ENCODE data around the gene SCYL1.
"Not testable (repeated sequence)": the region's sequence is repeated elsewhere in the genome, so short reads cannot be mapped to it uniquely, and the experiment has no call there.

The SCYL1 gene

DNA sequence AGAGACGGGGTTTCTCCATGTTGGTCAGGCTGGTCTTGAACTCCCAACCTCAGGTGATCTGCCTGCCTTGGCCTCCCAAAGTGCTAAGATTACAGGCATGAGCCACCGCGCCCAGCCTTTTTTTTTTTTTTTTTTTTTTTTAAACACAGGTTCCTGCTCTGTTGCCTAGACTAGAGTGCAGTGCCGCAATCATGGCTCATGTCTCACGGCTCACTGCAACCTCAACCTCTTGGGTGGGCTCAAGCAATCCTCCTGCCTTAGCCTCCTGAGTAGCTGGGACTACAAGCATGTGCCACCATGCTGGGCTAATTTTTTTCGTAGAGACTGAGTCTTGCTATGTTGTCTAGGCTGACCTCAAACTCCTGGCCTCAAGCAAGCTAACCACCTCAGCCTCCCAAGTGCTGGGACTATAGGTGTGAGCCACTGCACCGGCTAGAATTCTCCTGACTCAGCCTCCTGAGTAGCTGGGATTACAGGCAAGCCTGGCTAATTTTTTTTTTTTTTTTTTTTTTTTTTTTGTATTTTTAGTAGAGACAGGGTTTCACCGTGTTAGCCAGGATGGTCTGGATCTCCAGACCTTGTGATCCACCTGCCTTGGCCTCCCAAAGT, 5.8 kb upstream of the SCYL1 start:
- H3K9ac ChIP-seq (ENCODE audit: low read length); H3K27me3 ChIP-seq (ENCODE audit: control insufficient read depth in 1 of 2, insufficient read depth in 2 of 2, low read length in 2 of 2); H3K4me3 ChIP-seq (ENCODE audit: low read depth in 1 of 2, low read length in 2 of 2); H3K27ac ChIP-seq (ENCODE audit: low read depth, low read length); H3K9me3 ChIP-seq (ENCODE audit: low read length); H3K36me3 ChIP-seq (ENCODE audit: insufficient read depth, low read length); H3K4me1 ChIP-seq (ENCODE audit: insufficient read depth, low read length): not testable (repeated sequence)

DNA sequence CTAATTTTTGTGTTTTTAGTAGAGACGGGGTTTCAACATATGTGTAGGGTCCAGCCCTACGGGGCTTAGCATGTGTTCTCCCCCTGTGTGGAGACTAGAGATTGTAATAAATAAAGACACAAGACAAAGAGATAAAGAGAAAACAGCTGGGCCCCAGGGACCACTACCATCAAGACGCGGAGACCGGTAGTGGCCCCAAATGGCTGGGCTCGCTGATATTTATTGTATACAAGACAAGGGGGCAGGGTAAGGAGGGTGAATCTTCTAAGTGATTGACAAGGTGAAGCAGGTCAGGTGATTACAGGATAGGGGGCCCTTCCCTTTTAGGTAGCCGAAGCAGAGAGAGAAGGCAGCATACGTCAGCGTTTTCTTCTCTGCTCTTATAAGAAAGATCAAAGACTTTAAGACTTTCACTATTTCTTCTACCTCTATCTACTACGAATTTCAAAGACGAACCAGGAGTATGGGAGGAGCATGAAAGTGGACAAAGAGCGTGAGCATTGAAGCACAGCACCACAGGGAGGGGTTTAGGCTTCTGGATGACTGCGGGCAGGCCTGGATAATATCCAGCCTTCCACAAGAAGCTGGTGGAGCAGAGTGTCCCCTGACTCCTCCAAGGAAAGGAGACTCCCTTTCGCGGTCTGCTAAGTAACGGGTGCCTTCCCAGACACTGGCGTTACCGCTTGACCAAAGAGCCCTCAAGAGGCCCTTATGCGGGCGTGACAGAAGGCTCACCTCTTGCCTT, 2.9 kb upstream of the SCYL1 start:
- not testable (repeated sequence) for H3K4me3 ChIP-seq (ENCODE audit: low read depth in 1 of 2, low read length in 2 of 2); H3K27ac ChIP-seq (ENCODE audit: low read depth, low read length); H3K27me3 ChIP-seq (ENCODE audit: control insufficient read depth in 1 of 2, insufficient read depth in 2 of 2, low read length in 2 of 2); H3K9me3 ChIP-seq (ENCODE audit: low read length); H3K36me3 ChIP-seq (ENCODE audit: insufficient read depth, low read length); H3K9ac ChIP-seq (ENCODE audit: low read length)
- H3K4me1 ChIP-seq (ENCODE audit: insufficient read depth, low read length): peaks cover 20% of the 10 kb centered on the region

DNA sequence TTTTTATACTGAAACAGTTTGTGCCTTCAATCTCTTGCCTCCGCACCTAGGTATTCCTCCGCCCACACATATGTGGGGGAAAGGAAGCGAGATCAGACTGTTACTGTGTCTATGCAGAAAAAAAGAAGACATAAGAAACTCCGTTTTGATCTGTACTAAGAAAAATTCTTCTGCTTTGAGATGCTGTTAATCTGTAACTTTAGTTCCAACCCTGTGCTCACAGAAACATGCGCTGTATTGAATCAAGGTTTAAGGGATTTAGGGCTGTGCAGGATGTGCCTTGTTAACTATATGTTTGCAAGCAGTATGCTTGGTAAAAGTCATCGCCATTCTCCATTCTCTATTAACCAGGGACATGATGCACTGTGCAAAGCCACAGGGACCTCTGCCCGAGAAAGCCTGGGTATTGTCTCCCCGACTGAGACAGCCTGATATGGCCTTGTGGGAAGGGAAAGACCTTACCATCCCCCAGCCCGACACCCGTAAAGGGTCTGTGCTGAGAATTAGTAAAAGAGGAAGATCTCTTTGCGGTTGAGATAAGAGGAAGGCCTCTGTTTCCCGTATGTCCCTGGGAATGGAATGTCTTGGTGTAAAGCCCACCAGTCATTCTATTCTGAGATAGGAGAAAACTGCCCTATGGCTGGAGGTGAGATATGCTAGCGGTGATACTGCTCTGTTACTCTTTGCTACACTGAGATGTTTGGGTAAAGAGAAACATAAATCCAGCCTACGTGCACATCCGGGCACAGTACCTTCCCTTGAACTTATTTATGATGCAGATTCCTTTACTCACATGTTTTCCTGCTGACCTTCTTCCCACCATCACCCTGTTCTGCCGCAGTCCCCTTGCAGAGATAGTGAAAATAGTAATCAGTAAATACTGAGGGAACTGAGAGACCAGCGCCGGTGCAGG, 1.9 kb upstream of the SCYL1 start:
- peaks cover 12% of the 10 kb centered on the region for H3K36me3 ChIP-seq (ENCODE audit: insufficient read depth, low read length)
- H3K27me3 ChIP-seq (ENCODE audit: control insufficient read depth in 1 of 2, insufficient read depth in 2 of 2, low read length in 2 of 2); H3K4me3 ChIP-seq (ENCODE audit: low read depth in 1 of 2, low read length in 2 of 2); H3K27ac ChIP-seq (ENCODE audit: low read depth, low read length); H3K9me3 ChIP-seq (ENCODE audit: low read length); H3K9ac ChIP-seq (ENCODE audit: low read length): not testable (repeated sequence)
- peaks cover 20% of the 10 kb centered on the region for H3K4me1 ChIP-seq (ENCODE audit: insufficient read depth, low read length)

DNA sequence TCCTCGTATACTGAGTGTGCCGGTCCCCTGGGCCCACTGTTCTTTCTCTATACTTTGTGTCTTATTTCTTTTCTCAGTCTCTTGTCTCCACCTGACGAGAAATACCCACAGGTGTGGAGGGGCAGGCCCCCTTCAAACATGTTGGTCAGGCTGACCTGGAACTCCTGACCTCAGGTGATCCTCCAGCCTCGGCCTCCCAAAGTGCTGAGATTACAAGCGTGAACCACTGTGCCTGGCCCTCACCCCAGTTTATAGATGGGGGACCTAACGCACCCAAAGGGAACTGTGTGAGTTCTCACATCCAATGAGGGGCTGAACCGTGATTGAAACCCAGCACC, 1.3 kb upstream of the SCYL1 start:
- Histone ChIP-seq H3K36me3 (ENCODE audit: insufficient read depth, low read length) (peaks cover 12% of the 10 kb centered on the region), H3K4me3 (ENCODE audit: low read depth in 1 of 2, low read length in 2 of 2) (peak overlapping the region in 1 of 2 donors; percentile 52), H3K4me1 (ENCODE audit: insufficient read depth, low read length) (peaks cover 20% of the 10 kb centered on the region), H3K27ac (ENCODE audit: low read depth, low read length) (peak overlapping the region; percentile 68)
- not testable (repeated sequence) for H3K9me3 ChIP-seq (ENCODE audit: low read length); H3K27me3 ChIP-seq (ENCODE audit: control insufficient read depth in 1 of 2, insufficient read depth in 2 of 2, low read length in 2 of 2); H3K9ac ChIP-seq (ENCODE audit: low read length)

DNA sequence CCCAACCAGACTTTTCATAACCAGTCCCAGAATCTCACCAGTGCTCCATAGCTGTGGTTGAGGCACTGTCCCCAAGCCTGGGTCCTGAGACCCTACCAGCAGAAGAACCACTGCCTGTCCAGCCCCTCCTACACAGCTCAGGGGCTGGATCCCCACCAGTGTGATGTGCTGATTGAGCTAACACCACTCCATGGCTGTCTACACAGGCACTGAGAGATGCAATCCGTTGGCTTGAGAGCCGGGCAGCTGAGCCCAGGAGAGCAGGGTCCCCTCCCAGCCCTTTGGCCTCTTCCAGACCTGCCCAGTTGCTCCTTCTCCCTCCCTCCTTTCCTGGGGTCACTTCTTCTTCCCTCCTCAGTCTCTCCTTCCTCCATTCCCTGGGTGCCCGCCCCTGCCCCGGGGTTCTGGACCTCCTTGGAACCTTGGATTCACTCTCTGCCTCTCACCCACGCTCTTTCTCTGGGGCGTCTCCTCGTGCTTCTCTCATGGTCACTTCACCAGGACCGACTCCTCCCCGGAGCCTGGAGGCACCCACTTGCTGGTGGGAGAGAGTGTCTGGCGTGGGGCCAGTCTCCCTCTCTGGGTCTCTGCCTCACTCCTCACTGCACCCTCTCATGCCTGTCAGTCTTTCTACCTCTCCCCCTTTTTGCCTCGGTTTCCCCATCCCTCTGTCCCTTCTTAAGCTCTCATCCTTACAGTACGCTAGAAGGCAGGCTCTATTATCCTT, 706 bp upstream of the SCYL1 start:
- peaks cover 12% of the 10 kb centered on the region for H3K36me3 ChIP-seq (ENCODE audit: insufficient read depth, low read length)
- peak overlapping the region; percentile 68 for H3K27ac ChIP-seq (ENCODE audit: low read depth, low read length)
- H3K4me3 ChIP-seq (ENCODE audit: low read depth in 1 of 2, low read length in 2 of 2): peak overlapping the region; percentile 21 to 52
- H3K9ac ChIP-seq (ENCODE audit: low read length): peak overlapping the region; percentile 11
- no peaks in the 10 kb centered on the region for H3K9me3 ChIP-seq (ENCODE audit: low read length)
- H3K27me3 ChIP-seq (ENCODE audit: control insufficient read depth in 1 of 2, insufficient read depth in 2 of 2, low read length in 2 of 2): no peaks in the 10 kb centered on the region
- H3K4me1 ChIP-seq (ENCODE audit: insufficient read depth, low read length): peaks cover 20% of the 10 kb centered on the region

DNA sequence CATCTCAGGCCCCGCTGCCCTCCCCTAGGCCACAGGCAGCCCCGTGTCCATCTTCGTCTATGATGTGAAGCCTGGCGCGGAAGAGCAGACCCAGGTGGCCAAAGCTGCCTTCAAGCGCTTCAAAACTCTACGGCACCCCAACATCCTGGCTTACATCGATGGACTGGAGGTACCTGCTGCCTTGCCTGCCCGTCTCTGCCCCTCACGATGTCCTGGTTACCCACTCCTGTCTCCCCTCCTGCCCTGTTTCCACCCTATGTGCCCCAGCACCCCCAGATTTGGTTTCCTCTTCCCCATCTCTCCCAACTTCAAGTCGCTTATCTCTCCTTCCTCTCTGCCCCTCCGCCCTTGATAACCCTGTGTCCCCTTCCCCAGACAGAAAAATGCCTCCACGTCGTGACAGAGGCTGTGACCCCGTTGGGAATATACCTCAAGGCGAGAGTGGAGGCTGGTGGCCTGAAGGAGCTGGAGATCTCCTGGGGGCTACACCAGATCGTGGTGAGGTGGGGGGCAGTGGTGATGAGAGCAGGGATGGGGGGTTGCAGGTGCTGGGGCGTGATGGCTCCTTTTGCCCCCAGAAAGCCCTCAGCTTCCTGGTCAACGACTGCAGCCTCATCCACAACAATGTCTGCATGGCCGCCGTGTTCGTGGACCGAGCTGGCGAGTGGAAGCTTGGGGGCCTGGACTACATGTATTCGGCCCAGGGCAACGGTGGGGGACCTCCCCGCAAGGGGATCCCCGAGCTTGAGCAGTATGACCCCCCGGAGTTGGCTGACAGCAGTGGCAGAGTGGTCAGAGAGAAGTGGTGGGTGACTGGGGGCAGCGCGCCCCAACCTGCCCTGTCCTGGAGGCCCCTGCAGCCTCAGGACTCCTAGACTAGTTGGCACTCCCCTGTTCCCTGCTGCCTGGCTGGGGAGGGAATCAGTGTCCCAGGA, 930 bp downstream of the SCYL1 start:
- peak overlapping the region; percentile 78 to 91 for H3K4me3 ChIP-seq (ENCODE audit: low read depth in 1 of 2, low read length in 2 of 2)
- H3K9ac ChIP-seq (ENCODE audit: low read length): peak overlapping the region; percentile 39
- peak overlapping the region; percentile 96 for H3K27ac ChIP-seq (ENCODE audit: low read depth, low read length)
- no peaks in the 10 kb centered on the region for H3K9me3 ChIP-seq (ENCODE audit: low read length)
- peaks cover 20% of the 10 kb centered on the region for H3K4me1 ChIP-seq (ENCODE audit: insufficient read depth, low read length)
- peaks cover 27% of the 10 kb centered on the region for H3K36me3 ChIP-seq (ENCODE audit: insufficient read depth, low read length)
- no peaks in the 10 kb centered on the region for H3K27me3 ChIP-seq (ENCODE audit: control insufficient read depth in 1 of 2, insufficient read depth in 2 of 2, low read length in 2 of 2)

DNA sequence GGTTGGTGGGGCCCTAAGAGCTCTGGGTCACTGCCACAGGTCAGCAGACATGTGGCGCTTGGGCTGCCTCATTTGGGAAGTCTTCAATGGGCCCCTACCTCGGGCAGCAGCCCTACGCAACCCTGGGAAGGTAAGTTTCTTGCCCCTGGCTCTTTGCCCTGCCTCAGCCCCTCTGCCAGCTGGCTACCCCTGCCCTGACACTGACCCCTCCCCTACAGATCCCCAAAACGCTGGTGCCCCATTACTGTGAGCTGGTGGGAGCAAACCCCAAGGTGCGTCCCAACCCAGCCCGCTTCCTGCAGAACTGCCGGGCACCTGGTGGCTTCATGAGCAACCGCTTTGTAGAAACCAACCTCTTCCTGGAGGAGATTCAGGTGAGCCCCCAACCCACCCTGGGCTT, 1.9 kb downstream of the SCYL1 start:
- Histone ChIP-seq H3K9me3 (ENCODE audit: low read length) (no peaks in the 10 kb centered on the region), H3K4me3 (ENCODE audit: low read depth in 1 of 2, low read length in 2 of 2) (no peak overlapping the region), H3K27me3 (ENCODE audit: control insufficient read depth in 1 of 2, insufficient read depth in 2 of 2, low read length in 2 of 2) (no peaks in the 10 kb centered on the region), H3K9ac (ENCODE audit: low read length) (no peak overlapping the region), H3K27ac (ENCODE audit: low read depth, low read length) (no peak overlapping the region), H3K4me1 (ENCODE audit: insufficient read depth, low read length) (peaks cover 20% of the 10 kb centered on the region), H3K36me3 (ENCODE audit: insufficient read depth, low read length) (peaks cover 36% of the 10 kb centered on the region)

DNA sequence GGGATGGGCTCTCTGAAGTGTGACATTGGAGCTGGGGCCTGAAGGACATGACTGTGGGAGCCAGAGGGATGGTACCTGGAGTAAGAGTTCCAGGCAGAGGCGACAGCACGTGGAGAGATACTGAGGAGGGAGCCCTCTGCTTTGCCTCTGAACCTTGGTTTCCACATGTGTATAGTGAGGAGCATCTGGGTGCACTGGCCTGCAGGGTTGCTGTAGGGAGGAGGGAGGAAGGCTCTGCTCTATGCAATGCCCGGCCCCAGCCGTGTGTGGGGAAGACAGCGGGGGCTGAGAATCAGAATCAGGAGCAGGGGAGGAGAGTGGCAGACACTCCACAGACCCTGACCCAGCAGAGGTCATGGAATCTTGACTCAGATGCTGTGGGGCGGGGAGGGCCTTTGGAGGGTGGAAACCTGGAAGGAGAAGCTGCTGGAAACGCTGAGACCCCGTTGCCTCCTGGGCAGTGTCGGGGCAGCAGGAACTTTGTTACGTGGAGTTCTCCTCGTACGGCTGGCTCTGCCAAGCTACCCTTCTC, 4.0 kb downstream of the SCYL1 start:
- Histone ChIP-seq H3K4me1 (ENCODE audit: insufficient read depth, low read length) (peaks cover 17% of the 10 kb centered on the region), H3K9me3 (ENCODE audit: low read length) (no peaks in the 10 kb centered on the region), H3K9ac (ENCODE audit: low read length) (no peak overlapping the region), H3K36me3 (ENCODE audit: insufficient read depth, low read length) (peaks cover 49% of the 10 kb centered on the region), H3K4me3 (ENCODE audit: low read depth in 1 of 2, low read length in 2 of 2) (no peak overlapping the region), H3K27ac (ENCODE audit: low read depth, low read length) (no peak overlapping the region), H3K27me3 (ENCODE audit: control insufficient read depth in 1 of 2, insufficient read depth in 2 of 2, low read length in 2 of 2) (no peaks in the 10 kb centered on the region)

DNA sequence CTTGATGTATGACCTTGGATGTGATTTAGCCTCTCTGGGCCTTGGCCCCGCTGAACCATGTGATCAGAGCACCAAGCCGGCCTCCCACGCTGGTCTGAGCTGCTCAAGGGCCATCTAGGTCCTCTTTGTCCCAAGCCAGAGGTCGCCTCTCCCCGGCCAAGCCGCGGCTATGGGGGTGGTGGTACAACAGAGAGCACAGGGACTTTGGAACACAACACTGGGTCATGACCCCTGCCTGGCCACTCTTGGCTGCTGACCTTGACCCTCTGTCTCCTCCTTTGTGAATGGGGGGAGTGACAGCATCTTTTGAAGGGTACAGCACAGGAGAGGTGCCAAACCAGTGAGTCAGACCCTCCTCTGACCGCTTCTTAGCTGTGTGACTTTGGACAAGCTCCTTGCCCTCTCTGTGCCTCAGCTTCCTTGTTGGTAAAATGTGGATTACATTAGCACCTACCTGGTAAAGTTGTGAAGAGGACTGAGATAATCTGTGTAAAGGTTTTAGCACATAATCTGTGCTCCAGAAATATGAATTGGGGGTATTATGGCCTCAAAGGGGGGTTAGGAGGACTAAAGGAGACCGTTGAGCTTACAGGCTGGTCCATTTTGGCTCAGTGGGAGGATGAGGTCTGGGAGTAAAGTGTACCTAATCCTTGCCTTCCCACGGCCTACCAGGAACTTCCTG, 4.7 kb downstream of the SCYL1 start:
- peaks cover 49% of the 10 kb centered on the region for H3K36me3 ChIP-seq (ENCODE audit: insufficient read depth, low read length)

DNA sequence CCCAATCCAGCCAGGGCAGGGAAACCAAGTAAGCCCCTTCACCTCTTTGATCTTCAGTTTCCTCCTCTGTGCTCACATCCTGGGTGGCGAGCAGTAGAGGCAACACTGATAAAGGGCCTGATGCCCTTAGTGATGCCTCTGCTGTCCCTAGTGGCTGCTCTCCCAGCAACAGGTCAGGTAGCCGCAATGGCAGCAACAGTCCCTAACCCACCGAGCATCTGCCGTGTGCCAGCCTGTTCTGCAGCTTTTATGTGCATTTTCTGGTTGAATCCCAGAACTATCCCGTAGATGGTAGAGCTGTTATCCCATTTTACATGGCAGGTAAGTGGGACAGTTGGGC, 5.2 kb downstream of the SCYL1 start:
- no peak overlapping the region for H3K4me3 ChIP-seq (ENCODE audit: low read depth in 1 of 2, low read length in 2 of 2)
- H3K27me3 ChIP-seq (ENCODE audit: control insufficient read depth in 1 of 2, insufficient read depth in 2 of 2, low read length in 2 of 2): no peaks in the 10 kb centered on the region
- H3K9ac ChIP-seq (ENCODE audit: low read length): no peak overlapping the region
- H3K4me1 ChIP-seq (ENCODE audit: insufficient read depth, low read length): peaks cover 11% of the 10 kb centered on the region
- H3K36me3 ChIP-seq (ENCODE audit: insufficient read depth, low read length): peaks cover 52% of the 10 kb centered on the region
- no peaks in the 10 kb centered on the region for H3K9me3 ChIP-seq (ENCODE audit: low read length)
- no peak overlapping the region for H3K27ac ChIP-seq (ENCODE audit: low read depth, low read length)

More for the DNA sequence above, 4.7 kb downstream of the SCYL1 start:
- no peak overlapping the region for H3K4me3 ChIP-seq (ENCODE audit: low read depth in 1 of 2, low read length in 2 of 2)
- no peaks in the 10 kb centered on the region for H3K9me3 ChIP-seq (ENCODE audit: low read length)
- no peaks in the 10 kb centered on the region for H3K27me3 ChIP-seq (ENCODE audit: control insufficient read depth in 1 of 2, insufficient read depth in 2 of 2, low read length in 2 of 2)
- H3K27ac ChIP-seq (ENCODE audit: low read depth, low read length): no peak overlapping the region
- H3K4me1 ChIP-seq (ENCODE audit: insufficient read depth, low read length): peaks cover 11% of the 10 kb centered on the region
- H3K9ac ChIP-seq (ENCODE audit: low read length): no peak overlapping the region
